HCT116 (cell line): Measurements from ENCODE around the gene GPR39. TPM values are rescaled to one million over a fixed set of nuclear protein-coding genes. Genes with fewer than 3 reads are reported as not detected.

Experiments used
- ATAC-seq: fragments of 200-7000 bp; cut with Tn5 transposase; 2 replicates; pipeline ENCODE4 v1.9.1; 2020; ENCODE audit warnings: mild to moderate bottlenecking, moderate library complexity
- BruUV-seq: library from RNA; stranded (reverse); fragments of 400-500 nt; replicated peaks from 2 replicates; lab custom pipeline; 2021; lab: Mats Ljungman, UMichigan
- CTCF ChIA-PET: fragments of 300-600 bp; sonication (Branson Sonifier 250); formaldehyde crosslinking; loops from one replicate; lab custom pipeline; 2021; ENCODE audit warnings: antibody characterized with exemption; lab: Charles Lee
- POLR2A ChIA-PET: fragments of 300-600, 350-600 bp; sonication (Branson Sonifier 250); formaldehyde crosslinking; loops from one replicate; lab custom pipeline; 2021; ENCODE audit warnings: antibody characterized with exemption; lab: Charles Lee
- RAD21 ChIA-PET, 2 experiments: fragments of 300-600 bp; sonication (Branson Sonifier 250); formaldehyde crosslinking; loops; one replicate each; lab custom pipeline; 2023; ENCODE audit warnings: low total read pairs in 2 of 2; ENCODE audit not compliant: uncharacterized antibody in 2 of 2, unreplicated experiment in 2 of 2, low non-redundant PET in 1 of 2; lab: Charles Lee
- DNase-seq: peaks from one replicate; pipeline ENCODE4 v3.0.0-alpha.2; 2010; ENCODE audit warnings: low read depth, low spot score
- H2AFZ ChIP-seq: fragments of 200-600 bp; shearing (Covaris generic), sonication (generic); 2 replicates; pipeline ENCODE4 v1.6.1; 2017; ENCODE audit warnings: low read depth, mixed run types, mixed read lengths, antibody characterized with exemption, low read length; ENCODE audit not compliant: poor library complexity, severe bottlenecking
- H3K27ac ChIP-seq: 2 replicates; pipeline ENCODE4 v1.5.1; 2012; ENCODE audit warnings: low read depth, low read length
- H3K27me3 ChIP-seq: fragments of 200-600 bp; sonication (generic); 2 replicates; pipeline ENCODE4 v1.6.1; 2016; ENCODE audit warnings: mixed run types, low read length, mixed read lengths; ENCODE audit not compliant: insufficient read depth
- H3K36me3 ChIP-seq, 2 experiments: fragments of 200-500 bp in 1 of 2; fragments of 200-600 bp in 1 of 2; sonication (Bioruptor generic) in 1 of 2; sonication (generic) in 1 of 2; 2 replicates each; pipeline versions ENCODE4 v1.5.1 to v1.6.1; 2014 to 2016; ENCODE audit warnings: low read length in 2 of 2, inconsistent platforms in 1 of 2, mixed read lengths in 1 of 2, mixed run types in 1 of 2; ENCODE audit not compliant: insufficient read depth in 2 of 2, control insufficient read depth in 1 of 2
- H3K4me1 ChIP-seq, 2 experiments: fragments of 200-600 bp in 1 of 2; sonication (generic) in 1 of 2; 2 replicates each; pipeline versions ENCODE4 v1.5.1 to v1.6.1; 2012 to 2017; ENCODE audit warnings: low read length in 2 of 2, inconsistent platforms in 1 of 2, mild to moderate bottlenecking in 1 of 2, mixed read lengths in 1 of 2, mixed run types in 1 of 2, moderate library complexity in 1 of 2; ENCODE audit not compliant: insufficient read depth in 2 of 2, control insufficient read depth in 1 of 2
- H3K4me2 ChIP-seq: fragments of 200-600 bp; sonication (generic); 2 replicates; pipeline ENCODE4 v1.6.1; 2017; ENCODE audit warnings: mixed run types, low read length, mixed read lengths
- H3K4me3 ChIP-seq, 2 experiments: fragments of 200-600 bp in 1 of 2; sonication (generic) in 1 of 2; replicated peaks in 1 of 2; 2 replicates each; pipeline ENCODE4 v1.5.1; 2011 to 2016; ENCODE audit warnings: low read length in 2 of 2, control low read depth in 1 of 2, low read depth in 1 of 2, mild to moderate bottlenecking in 1 of 2, mixed read lengths in 1 of 2, mixed run types in 1 of 2
- H3K79me2 ChIP-seq: fragments of 200-600 bp; sonication (generic); 2 replicates; pipeline ENCODE4 v1.6.1; 2017; ENCODE audit warnings: mild to moderate bottlenecking, mixed run types, low read length, moderate library complexity, mixed read lengths; ENCODE audit not compliant: insufficient read depth
- H3K9ac ChIP-seq: fragments of 200-600 bp; sonication (generic); 2 replicates; pipeline ENCODE4 v1.6.1; 2016; ENCODE audit warnings: low read length, mixed read lengths
- H3K9me2 ChIP-seq: fragments of 200-600 bp; sonication (generic), shearing (Covaris generic); 2 replicates; pipeline ENCODE4 v1.6.1; 2017; ENCODE audit warnings: mixed run types, mild to moderate bottlenecking, moderate library complexity; ENCODE audit not compliant: insufficient read depth
- H3K9me3 ChIP-seq, 2 experiments: fragments of 200-500 bp in 1 of 2; fragments of 200-600 bp in 1 of 2; sonication (Bioruptor generic) in 1 of 2; sonication (generic) in 1 of 2; 2 replicates each; pipeline ENCODE4 v1.6.1; 2014 to 2017; ENCODE audit warnings: low read length in 2 of 2, mixed read lengths in 2 of 2, inconsistent platforms in 1 of 2, low read depth in 1 of 2, mild to moderate bottlenecking in 1 of 2, mixed run types in 1 of 2, moderate library complexity in 1 of 2; ENCODE audit not compliant: control insufficient read depth in 1 of 2, insufficient read depth in 1 of 2
- H4K20me1 ChIP-seq: fragments of 200-600 bp; sonication (generic), shearing (Covaris generic); 2 replicates; pipeline ENCODE4 v1.6.1; 2017; ENCODE audit warnings: mixed run types, mild to moderate bottlenecking, moderate library complexity; ENCODE audit not compliant: insufficient read depth
- CEBPB ChIP-seq: IDR thresholded peaks from 2 replicates; pipeline ENCODE4 v1.6.1; 2012; ENCODE audit warnings: low read depth
- EGR1 ChIP-seq: IDR thresholded peaks from 2 replicates; pipeline ENCODE4 v1.6.1; 2012; ENCODE audit warnings: low read depth
- JUND ChIP-seq: IDR thresholded peaks from 2 replicates; pipeline ENCODE4 v1.6.1; 2012
- RAD21 ChIP-seq: IDR thresholded peaks from 2 replicates; pipeline ENCODE4 v1.6.1; 2012; ENCODE audit warnings: low read depth, mild to moderate bottlenecking
- SRF ChIP-seq: IDR thresholded peaks from 2 replicates; pipeline ENCODE4 v1.6.1; 2012; ENCODE audit warnings: low read depth
- ZFX ChIP-seq: fragments of 450-650 bp; IDR thresholded peaks from 2 replicates; pipeline ENCODE4 v1.6.1; 2017
- ZNF274 ChIP-seq: fragments of 200-500 bp; sonication (Bioruptor generic); IDR thresholded peaks from 2 replicates; pipeline ENCODE4 v1.6.1; 2014; ENCODE audit warnings: mild to moderate bottlenecking, low read depth, low read length, inconsistent platforms
- intact Hi-C: fragments of 100-400 bp; cut with micrococcal nuclease; formaldehyde crosslinking; loops from 2 replicates; pipeline ENCODE4 v1.10.0; 2022
- total RNA-seq: library from RNA; stranded (reverse); gene quantifications from one replicate; pipeline ENCODE4 v1.2.1, GENCODE V29; 2021; ENCODE audit not compliant: unreplicated experiment
- TF ChIP-seq, protein P1 (sequence below): IDR thresholded peaks from 2 replicates; pipeline ENCODE4 v1.6.1; 2011; ENCODE audit warnings: mild to moderate bottlenecking, low read length, moderate library complexity; ENCODE audit not compliant: insufficient replicate concordance; ENCODE audit errors: extremely low read depth
- TF ChIP-seq, protein P2 (sequence below): IDR thresholded peaks from 2 replicates; pipeline ENCODE4 v1.6.1; 2012
- TF ChIP-seq, protein P3 (sequence below), 3 experiments: fragments of 200-600 bp in 1 of 3; sonication (generic) in 1 of 3; IDR thresholded peaks in 2 of 3; conservative IDR thresholded peaks in 1 of 3; 2 replicates each; pipeline ENCODE4 v1.5.1; 2012 to 2017; ENCODE audit warnings: low read depth in 2 of 3, low read length in 2 of 3, antibody characterized with exemption in 1 of 3, borderline replicate concordance in 1 of 3, control low read depth in 1 of 3, mild to moderate bottlenecking in 1 of 3, mixed read lengths in 1 of 3, mixed run types in 1 of 3, moderate library complexity in 1 of 3; ENCODE audit not compliant: insufficient read depth in 1 of 3
- TF ChIP-seq, protein P4 (sequence below): IDR thresholded peaks from 2 replicates; pipeline ENCODE4 v1.6.1; 2012

GPR39 gene
- total RNA-seq, 1 experiment from 2014 or later, result 5.1 TPM

DNA sequence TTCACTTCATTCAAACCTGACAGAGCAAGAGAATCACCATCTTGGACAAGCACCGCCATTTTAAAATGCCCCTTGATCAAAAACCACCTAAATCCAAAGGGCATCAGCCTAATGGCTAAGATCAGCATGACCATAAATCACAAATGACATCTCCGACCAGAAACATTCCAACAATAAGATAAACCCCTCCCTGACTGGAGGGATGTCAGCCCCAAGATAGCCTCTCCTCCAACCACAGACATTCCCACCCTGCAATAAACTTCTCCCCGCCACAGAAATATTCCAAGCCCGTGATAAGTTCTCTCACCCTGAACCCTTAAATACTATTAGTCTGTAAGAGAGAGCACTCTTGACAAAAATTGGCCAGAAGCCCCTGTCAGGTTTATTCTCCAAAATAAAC lies 275.0 kb downstream of the GPR39 start (continued):
- TF ChIP-seq, protein P1, sequence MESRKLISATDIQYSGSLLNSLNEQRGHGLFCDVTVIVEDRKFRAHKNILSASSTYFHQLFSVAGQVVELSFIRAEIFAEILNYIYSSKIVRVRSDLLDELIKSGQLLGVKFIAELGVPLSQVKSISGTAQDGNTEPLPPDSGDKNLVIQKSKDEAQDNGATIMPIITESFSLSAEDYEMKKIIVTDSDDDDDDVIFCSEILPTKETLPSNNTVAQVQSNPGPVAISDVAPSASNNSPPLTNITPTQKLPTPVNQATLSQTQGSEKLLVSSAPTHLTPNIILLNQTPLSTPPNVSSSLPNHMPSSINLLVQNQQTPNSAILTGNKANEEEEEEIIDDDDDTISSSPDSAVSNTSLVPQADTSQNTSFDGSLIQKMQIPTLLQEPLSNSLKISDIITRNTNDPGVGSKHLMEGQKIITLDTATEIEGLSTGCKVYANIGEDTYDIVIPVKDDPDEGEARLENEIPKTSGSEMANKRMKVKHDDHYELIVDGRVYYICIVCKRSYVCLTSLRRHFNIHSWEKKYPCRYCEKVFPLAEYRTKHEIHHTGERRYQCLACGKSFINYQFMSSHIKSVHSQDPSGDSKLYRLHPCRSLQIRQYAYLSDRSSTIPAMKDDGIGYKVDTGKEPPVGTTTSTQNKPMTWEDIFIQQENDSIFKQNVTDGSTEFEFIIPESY, result no peak
- TF ChIP-seq ZFX (no peak), RAD21 (no peak), SRF (no peak), EGR1 (no peak), JUND (no peak)
- TF ChIP-seq, protein P2, sequence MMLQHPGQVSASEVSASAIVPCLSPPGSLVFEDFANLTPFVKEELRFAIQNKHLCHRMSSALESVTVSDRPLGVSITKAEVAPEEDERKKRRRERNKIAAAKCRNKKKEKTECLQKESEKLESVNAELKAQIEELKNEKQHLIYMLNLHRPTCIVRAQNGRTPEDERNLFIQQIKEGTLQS, result no peak

DNA sequence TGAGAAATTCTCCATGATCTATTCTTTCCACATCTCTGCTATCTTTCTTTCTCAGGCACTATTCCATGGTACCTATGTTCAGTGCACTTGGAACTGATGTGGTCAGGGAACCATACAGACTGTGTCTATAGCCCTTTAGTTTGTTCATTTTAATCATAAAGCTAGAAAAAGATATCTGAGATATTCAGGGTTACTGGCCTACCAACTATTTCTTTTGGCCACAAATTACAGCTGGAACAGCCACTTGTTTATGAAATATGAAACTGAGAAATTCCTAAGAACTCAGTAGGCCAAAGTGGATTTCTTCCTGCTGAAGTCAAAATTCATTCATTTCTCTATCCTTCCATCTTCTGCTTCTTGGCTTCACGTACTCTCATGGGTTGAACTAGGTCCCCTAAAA lies 276.2 kb downstream of the GPR39 start:
- Histone ChIP-seq H3K27ac (no peak overlapping the region), H3K4me2 (no peak overlapping the region), H3K36me3 (no peaks in the 10 kb centered on the region), H3K27me3 (no peaks in the 10 kb centered on the region), H3K4me1 (no peaks in the 10 kb centered on the region), H3K79me2 (no peaks in the 10 kb centered on the region), H2AFZ (no peak overlapping the region), H3K4me3 (no peak overlapping the region), H3K9ac (no peak overlapping the region), H3K9me2 (no peaks in the 10 kb centered on the region), H4K20me1 (no peaks in the 10 kb centered on the region), H3K9me3 (no peaks in the 10 kb centered on the region)
- RAD21 ChIA-PET, result no interaction called here
- no TSS peak for BruUV-seq
- CTCF ChIA-PET, result no interaction called here
- intact Hi-C loops, result no loop called here
- TF ChIP-seq, protein P3, sequence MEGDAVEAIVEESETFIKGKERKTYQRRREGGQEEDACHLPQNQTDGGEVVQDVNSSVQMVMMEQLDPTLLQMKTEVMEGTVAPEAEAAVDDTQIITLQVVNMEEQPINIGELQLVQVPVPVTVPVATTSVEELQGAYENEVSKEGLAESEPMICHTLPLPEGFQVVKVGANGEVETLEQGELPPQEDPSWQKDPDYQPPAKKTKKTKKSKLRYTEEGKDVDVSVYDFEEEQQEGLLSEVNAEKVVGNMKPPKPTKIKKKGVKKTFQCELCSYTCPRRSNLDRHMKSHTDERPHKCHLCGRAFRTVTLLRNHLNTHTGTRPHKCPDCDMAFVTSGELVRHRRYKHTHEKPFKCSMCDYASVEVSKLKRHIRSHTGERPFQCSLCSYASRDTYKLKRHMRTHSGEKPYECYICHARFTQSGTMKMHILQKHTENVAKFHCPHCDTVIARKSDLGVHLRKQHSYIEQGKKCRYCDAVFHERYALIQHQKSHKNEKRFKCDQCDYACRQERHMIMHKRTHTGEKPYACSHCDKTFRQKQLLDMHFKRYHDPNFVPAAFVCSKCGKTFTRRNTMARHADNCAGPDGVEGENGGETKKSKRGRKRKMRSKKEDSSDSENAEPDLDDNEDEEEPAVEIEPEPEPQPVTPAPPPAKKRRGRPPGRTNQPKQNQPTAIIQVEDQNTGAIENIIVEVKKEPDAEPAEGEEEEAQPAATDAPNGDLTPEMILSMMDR (IDR thresholded peaks at IDR 0.05 in 2 of 3, conservative IDR thresholded peaks at IDR 0.05 in 1 of 3; ENCODE audit: borderline replicate concordance in 1 of 3, insufficient read depth in 1 of 3, low read depth in 2 of 3, low read length in 2 of 3), result no peak
- TF ChIP-seq, protein P1, result no peak
- no peak for TF ChIP-seq ZNF274
- TF ChIP-seq SRF, result no peak
- no peak for TF ChIP-seq CEBPB
- TF ChIP-seq, protein P4, sequence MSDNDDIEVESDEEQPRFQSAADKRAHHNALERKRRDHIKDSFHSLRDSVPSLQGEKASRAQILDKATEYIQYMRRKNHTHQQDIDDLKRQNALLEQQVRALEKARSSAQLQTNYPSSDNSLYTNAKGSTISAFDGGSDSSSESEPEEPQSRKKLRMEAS, result no peak
- TF ChIP-seq, protein P2, result no peak
- ATAC-seq (no peak), DNase-seq (no peak)
- POLR2A ChIA-PET, result no interaction called here
